DMS 273 (cell line): ENCODE results near the gene ZNF771.

ENCODE experiments used
- DNase-seq: peaks from one replicate; lab custom pipeline; 2025; ENCODE audit not compliant: unreplicated experiment; lab: John Stamatoyannopoulos, UW

ZNF771 gene

GRCh38 chr16:30397776-30398660 lies 9.4 kb upstream of the ZNF771 start:
- DNase-seq: no peak

- no peak for DNase-seq
Measured at GRCh38 chr16:30398661-30399434, 8.6 kb upstream of the ZNF771 start.

- DNase-seq: peak; percentile 75
Measured at GRCh38 chr16:30399435-30400186, 7.8 kb upstream of the ZNF771 start.

GRCh38 chr16:30401768-30402425 lies 5.5 kb upstream of the ZNF771 start:
- no peak for DNase-seq

- no peak for DNase-seq
Measured at GRCh38 chr16:30406795-30407101, 658 bp upstream of the ZNF771 start.

GRCh38 chr16:30407804-30408534 lies 563 bp downstream of the ZNF771 start:
- peak; percentile 73 for DNase-seq

GRCh38 chr16:30409125-30410060 lies 2.0 kb downstream of the ZNF771 start:
- DNase-seq: peak; percentile 96

- DNase-seq: no peak
Measured at GRCh38 chr16:30413112-30413806, 5.9 kb downstream of the ZNF771 start.

GRCh38 chr16:30414159-30414558 lies 6.8 kb downstream of the ZNF771 start:
- DNase-seq: no peak

- no peak for DNase-seq
Measured at GRCh38 chr16:30416047-30416603, 8.7 kb downstream of the ZNF771 start.

GRCh38 chr16:30416624-30417528 lies 9.5 kb downstream of the ZNF771 start:
- DNase-seq: no peak

GRCh38 chr16:30417529-30418349 lies 10.3 kb downstream of the ZNF771 start:
- DNase-seq: peak; percentile 99

- no peak for DNase-seq
Measured at GRCh38 chr16:30418350-30419181, 11.2 kb downstream of the ZNF771 start.

GRCh38 chr16:30421010-30421409 lies 13.6 kb downstream of the ZNF771 start:
- no peak for DNase-seq

- no peak for DNase-seq
Measured at GRCh38 chr16:30428055-30428454, 20.6 kb downstream of the ZNF771 start.

- no peak for DNase-seq
Measured at GRCh38 chr16:30429418-30429677, 21.9 kb downstream of the ZNF771 start.
